IPS DF 4.7 (cell line): ENCODE results near the gene MUC4.
"Not testable (repeated sequence)": the region's sequence is repeated elsewhere in the genome, so short reads cannot be mapped to it uniquely, and the experiment has no call there.

Source experiments
- DNase-seq: peaks from one replicate; pipeline ENCODE4 v3.0.0-alpha.2; 2013; ENCODE audit warnings: low spot score; ENCODE audit errors: extremely low read depth

The MUC4 gene

GRCh38 chr3:195761567-195762248 lies 50.0 kb downstream of the MUC4 start:
- DNase-seq, result no peak

GRCh38 chr3:195761123-195761566 lies 50.6 kb downstream of the MUC4 start:
- DNase-seq, result no peak

- no peak for DNase-seq
These were observed 51.2 kb downstream of the MUC4 start for GRCh38 chr3:195760345-195761122.

- no peak for DNase-seq
These were observed 52.9 kb downstream of the MUC4 start for GRCh38 chr3:195758721-195759353.

- DNase-seq, result no peak
These were observed 53.9 kb downstream of the MUC4 start for GRCh38 chr3:195757827-195758226.

GRCh38 chr3:195757438-195757770 lies 54.3 kb downstream of the MUC4 start:
- DNase-seq, result no peak

GRCh38 chr3:195755791-195756676 lies 55.7 kb downstream of the MUC4 start:
- DNase-seq, result no peak

GRCh38 chr3:195755391-195755790 lies 56.3 kb downstream of the MUC4 start:
- DNase-seq, result no peak

GRCh38 chr3:195754906-195755305 lies 56.8 kb downstream of the MUC4 start:
- DNase-seq, result no peak

GRCh38 chr3:195754141-195754540 lies 57.6 kb downstream of the MUC4 start:
- no peak for DNase-seq

- no peak for DNase-seq
These were observed 58.1 kb downstream of the MUC4 start for GRCh38 chr3:195753581-195753980.

- DNase-seq, result no peak
These were observed 59.0 kb downstream of the MUC4 start for GRCh38 chr3:195752546-195753331.

GRCh38 chr3:195752066-195752465 lies 59.7 kb downstream of the MUC4 start:
- no peak for DNase-seq

GRCh38 chr3:195751560-195751959 lies 60.2 kb downstream of the MUC4 start:
- DNase-seq, result no peak

GRCh38 chr3:195750797-195751520 lies 60.8 kb downstream of the MUC4 start:
- DNase-seq, result no peak

GRCh38 chr3:195749101-195749500 lies 62.6 kb downstream of the MUC4 start:
- DNase-seq, result not testable (repeated sequence)

- no peak for DNase-seq
These were observed 63.1 kb downstream of the MUC4 start for GRCh38 chr3:195748661-195749060.

- DNase-seq, result no peak
These were observed 65.0 kb downstream of the MUC4 start for GRCh38 chr3:195746751-195747150.

- DNase-seq, result no peak
These were observed 65.4 kb downstream of the MUC4 start for GRCh38 chr3:195746346-195746745.

GRCh38 chr3:195744437-195744836 lies 67.3 kb downstream of the MUC4 start:
- DNase-seq, result no peak
